Common myeloid progenitor, CD34-positive (primary cell): ENCODE data around the gene CCT6B.

Experiments
- CTCF ChIA-PET: fragments of 350-600 bp; sonication (Branson Sonifier 250); formaldehyde crosslinking; loops from one replicate; lab custom pipeline; 2021; ENCODE audit warnings: antibody characterized with exemption; lab: Charles Lee
- POLR2A ChIA-PET: fragments of 350-600 bp; sonication (Branson Sonifier 250); formaldehyde crosslinking; loops from one replicate; lab custom pipeline; 2021; ENCODE audit warnings: antibody characterized with exemption; lab: Charles Lee
- DNase-seq, 3 donors: peaks; one replicate each; pipeline versions ENCODE4 v3.0.0 to v3.0.0-alpha.2; 2013
- H3K27ac ChIP-seq, 2 experiments: 1 replicate in 1 of 2; 2 replicates in 1 of 2; pipeline ENCODE4 v1.7.0; 2013; ENCODE audit warnings: inconsistent platforms in 2 of 2, low read length in 2 of 2, mild to moderate bottlenecking in 2 of 2, low read depth in 1 of 2, moderate library complexity in 1 of 2; ENCODE audit not compliant: severe bottlenecking in 2 of 2, insufficient read depth in 1 of 2, poor library complexity in 1 of 2
- H3K27me3 ChIP-seq, 5 experiments: replicated peaks in 2 of 5; 1 replicate in 3 of 5; 2 replicates in 2 of 5; pipeline versions ENCODE4 v1.6.1 to v1.7.0; 2013; ENCODE audit warnings: low read length in 4 of 5, mild to moderate bottlenecking in 2 of 5, moderate library complexity in 2 of 5, inconsistent platforms in 1 of 5; ENCODE audit not compliant: insufficient read depth in 5 of 5, control insufficient read depth in 4 of 5
- H3K36me3 ChIP-seq, 4 experiments: 1 replicate in 2 of 4; 2 replicates in 2 of 4; pipeline versions ENCODE4 v1.6.1 to v1.7.0; 2013; ENCODE audit warnings: low read length in 3 of 4, control low read depth in 1 of 4, mild to moderate bottlenecking in 1 of 4; ENCODE audit not compliant: control insufficient read depth in 4 of 4, insufficient read depth in 4 of 4
- H3K4me1 ChIP-seq, 4 experiments: 1 replicate in 3 of 4; 2 replicates in 1 of 4; pipeline versions ENCODE4 v1.6.1 to v1.7.1; 2013; ENCODE audit warnings: low read length in 3 of 4, mild to moderate bottlenecking in 3 of 4, control low read depth in 1 of 4, inconsistent platforms in 1 of 4, moderate library complexity in 1 of 4; ENCODE audit not compliant: control insufficient read depth in 4 of 4, insufficient read depth in 4 of 4; ENCODE audit errors: control extremely low read depth in 1 of 4
- H3K4me3 ChIP-seq, 7 experiments: 1 replicate in 4 of 7; 2 replicates in 3 of 7; pipeline versions ENCODE4 v1.5.1 to v1.7.0; 2013; ENCODE audit warnings: mild to moderate bottlenecking in 7 of 7, low read length in 6 of 7, moderate library complexity in 6 of 7, inconsistent platforms in 2 of 7, low read depth in 2 of 7, control low read depth in 1 of 7; ENCODE audit not compliant: insufficient read depth in 4 of 7, control insufficient read depth in 1 of 7; ENCODE audit errors: extremely low read depth in 1 of 7
- H3K9me3 ChIP-seq, 5 experiments: 1 replicate in 4 of 5; 2 replicates in 1 of 5; pipeline versions ENCODE4 v1.6.1 to v1.7.1; 2013; ENCODE audit warnings: low read length in 4 of 5, mild to moderate bottlenecking in 2 of 5, inconsistent platforms in 1 of 5, low read depth in 1 of 5, moderate library complexity in 1 of 5; ENCODE audit not compliant: control insufficient read depth in 4 of 5, insufficient read depth in 2 of 5; ENCODE audit errors: control extremely low read depth in 1 of 5
- WGBS: methylation state at CpG from one replicate; pipeline ENCODE4 v1.1.5; 2013; ENCODE audit not compliant: insufficient coverage; 5-methylcytosine and 5-hydroxymethylcytosine counted together

CCT6B gene

DNA sequence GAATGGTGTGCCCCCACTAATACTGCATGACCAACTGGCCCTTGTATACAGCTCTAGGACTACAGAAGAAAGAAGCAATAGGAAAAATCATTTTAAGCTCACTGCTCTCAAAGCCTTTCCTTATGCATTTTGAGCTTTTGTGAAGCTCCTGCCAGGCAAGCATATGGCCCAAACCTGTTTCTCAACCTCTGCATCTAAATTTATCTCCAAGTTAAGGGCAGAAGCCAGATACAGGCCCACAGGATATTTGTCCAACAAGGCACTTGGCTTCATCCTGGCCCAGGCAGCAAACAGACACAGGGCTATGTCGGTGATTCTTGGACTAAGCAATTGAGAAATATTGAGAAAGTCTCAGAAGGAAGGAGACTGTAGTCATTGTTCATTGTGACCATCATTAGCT, 43.9 kb downstream of the CCT6B start:
- CTCF ChIA-PET, result no interaction called here
- no peaks in the 10 kb centered on the region for H3K27me3 ChIP-seq
- H3K4me1 ChIP-seq, result no peaks in the 10 kb centered on the region
- H3K9me3 ChIP-seq, result no peaks in the 10 kb centered on the region
- no CpG with 5 or more reads among the region's 1 CpG for WGBS
- no peak for DNase-seq
- POLR2A ChIA-PET, result no interaction called here
- H3K27ac ChIP-seq, result no peak overlapping the region
- no peaks in the 10 kb centered on the region for H3K36me3 ChIP-seq
- H3K4me3 ChIP-seq, result no peak overlapping the region

DNA sequence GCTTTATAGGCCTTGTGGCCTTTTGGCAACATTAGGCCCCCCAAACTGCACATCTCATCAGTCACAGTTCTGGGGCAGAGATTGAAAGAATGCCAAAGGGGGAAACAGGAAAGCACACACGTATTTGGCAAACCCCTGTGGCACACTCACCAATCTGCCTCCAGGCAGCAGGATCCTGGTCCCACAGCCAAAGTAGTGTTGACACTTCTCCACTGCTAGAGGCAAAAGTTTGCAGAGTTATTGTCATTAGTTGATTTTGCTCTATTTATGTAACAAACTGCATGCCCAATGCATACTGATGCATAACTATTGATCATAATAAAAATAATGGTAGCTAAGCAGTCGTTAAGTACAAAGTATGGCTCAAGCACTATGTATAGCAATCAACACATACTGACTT, 45.1 kb downstream of the CCT6B start:
- Histone ChIP-seq H3K4me1 (no peaks in the 10 kb centered on the region), H3K4me3 (no peak overlapping the region), H3K36me3 (no peaks in the 10 kb centered on the region), H3K9me3 (no peaks in the 10 kb centered on the region), H3K27me3 (no peaks in the 10 kb centered on the region), H3K27ac (no peak overlapping the region)
- DNase-seq, result no peak
- POLR2A ChIA-PET, result no interaction called here
- CTCF ChIA-PET, result no interaction called here
- 100% methylated on average over 1 of the region's 2 CpGs for WGBS

DNA sequence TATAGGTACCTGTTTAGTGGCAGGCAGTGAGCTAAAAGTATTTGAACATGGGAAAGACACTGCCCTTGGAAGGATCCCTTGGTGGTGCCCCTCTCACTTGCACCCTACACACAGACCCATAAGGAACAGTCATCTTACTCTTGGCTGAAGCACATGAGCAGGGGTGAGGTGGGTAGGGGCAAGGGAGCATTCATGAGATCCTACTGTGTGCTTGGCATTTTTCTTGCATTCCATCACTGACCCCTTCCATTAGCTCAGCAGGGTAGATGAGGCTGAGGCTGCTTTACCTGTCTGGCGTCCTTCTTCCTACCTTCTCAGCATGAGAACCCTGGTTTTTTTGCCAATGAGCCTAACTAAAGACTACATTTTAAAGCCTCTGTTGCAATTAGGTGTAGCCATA, 48.3 kb downstream of the CCT6B start:
- ChIA-PET POLR2A (no interaction called here), CTCF (interaction anchor here (0.6 kb wide), 1 partner anchor 261 kb away, joined by 3 read pairs; no protein-coding TSS in a partner anchor)
- Histone ChIP-seq H3K27me3 (no peaks in the 10 kb centered on the region), H3K4me1 (peaks cover 0 to 6% (median 3%) of the 10 kb centered on the region in 4 experiments), H3K36me3 (no peaks in the 10 kb centered on the region), H3K4me3 (no peak overlapping the region), H3K27ac (no peak overlapping the region), H3K9me3 (no peaks in the 10 kb centered on the region)
- DNase-seq, result no peak
- 88% methylated on average over 1 of the region's 1 CpG for WGBS

DNA sequence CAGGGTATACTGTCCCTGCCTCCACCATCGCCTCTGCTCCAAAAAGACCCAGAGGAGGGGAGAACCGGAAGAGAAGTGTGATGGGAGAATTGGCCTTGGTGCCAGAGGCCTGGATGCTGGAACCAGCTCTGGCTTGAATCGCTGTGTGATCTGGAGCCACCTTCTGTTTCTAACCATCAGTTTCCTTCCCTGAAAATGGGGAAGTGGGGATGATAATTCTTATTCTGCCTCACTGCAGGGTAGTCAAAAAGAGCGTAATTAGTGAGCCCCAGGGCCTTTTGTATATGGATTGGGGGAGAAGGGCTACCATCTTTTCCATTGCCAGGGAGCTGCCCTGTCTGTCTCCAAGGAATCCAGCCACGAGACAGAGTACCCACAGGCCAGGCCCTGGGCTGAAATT, 52.2 kb downstream of the CCT6B start:
- CTCF ChIA-PET, result no interaction called here
- POLR2A ChIA-PET, result interaction anchor here (0.6 kb wide), 1 partner anchor 25 kb away, joined by 3 read pairs; no protein-coding TSS in a partner anchor
- H3K4me1 ChIP-seq, result peaks cover 0 to 6% (median 3%) of the 10 kb centered on the region in 4 experiments
- no peaks in the 10 kb centered on the region for H3K36me3 ChIP-seq
- H3K27me3 ChIP-seq, result peaks cover 0 to 10% (median 0%) of the 10 kb centered on the region in 5 experiments
- no peak overlapping the region for H3K4me3 ChIP-seq
- peak; percentile 3 to 42 (median 37) for DNase-seq
- H3K9me3 ChIP-seq, result no peaks in the 10 kb centered on the region
- no peak overlapping the region for H3K27ac ChIP-seq
- 33% methylated on average over 1 of the region's 5 CpGs for WGBS

DNA sequence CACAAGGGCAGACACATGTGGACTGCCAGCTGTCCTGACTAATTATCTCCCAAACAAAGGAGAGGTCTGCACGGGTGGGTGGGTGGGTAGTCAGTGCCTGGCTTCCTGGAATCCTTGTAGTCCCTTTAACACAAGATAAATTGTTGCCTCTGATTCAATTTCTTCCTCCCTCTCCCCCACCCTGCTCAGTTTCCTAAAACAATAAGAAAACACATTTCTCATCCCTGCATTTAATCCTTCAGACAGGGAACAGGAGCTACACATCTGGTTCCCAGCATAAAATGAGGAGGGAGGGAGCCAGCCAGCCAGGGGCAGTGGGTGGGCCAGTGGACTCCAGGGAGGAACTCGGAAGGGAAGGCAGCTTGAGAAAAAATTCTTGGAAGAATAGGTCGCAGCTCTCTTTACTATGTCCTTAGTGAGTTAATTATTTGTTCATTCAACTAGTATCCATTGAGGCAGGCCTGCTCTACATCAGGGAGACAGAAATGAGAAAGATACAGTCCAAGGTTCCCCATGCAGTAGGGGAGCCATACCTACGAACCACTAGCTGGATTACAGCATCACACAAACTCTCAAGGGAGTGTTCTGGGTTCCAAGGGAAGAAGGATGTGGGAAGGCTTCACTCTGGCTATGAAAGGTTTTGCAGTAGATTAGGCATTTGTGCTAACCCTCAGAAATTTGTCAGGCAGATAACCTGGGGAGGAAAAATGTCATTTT, 58.3 kb downstream of the CCT6B start:
- Histone ChIP-seq H3K4me1 (no peaks in the 10 kb centered on the region), H3K27ac (no peak overlapping the region), H3K36me3 (no peaks in the 10 kb centered on the region), H3K9me3 (no peaks in the 10 kb centered on the region), H3K4me3 (no peak overlapping the region), H3K27me3 (peaks cover 0 to 14% (median 4%) of the 10 kb centered on the region in 5 experiments)
- CTCF ChIA-PET, result no interaction called here
- DNase-seq, result no peak
- 73% methylated on average over 3 of the region's 4 CpGs for WGBS
- POLR2A ChIA-PET, result no interaction called here

DNA sequence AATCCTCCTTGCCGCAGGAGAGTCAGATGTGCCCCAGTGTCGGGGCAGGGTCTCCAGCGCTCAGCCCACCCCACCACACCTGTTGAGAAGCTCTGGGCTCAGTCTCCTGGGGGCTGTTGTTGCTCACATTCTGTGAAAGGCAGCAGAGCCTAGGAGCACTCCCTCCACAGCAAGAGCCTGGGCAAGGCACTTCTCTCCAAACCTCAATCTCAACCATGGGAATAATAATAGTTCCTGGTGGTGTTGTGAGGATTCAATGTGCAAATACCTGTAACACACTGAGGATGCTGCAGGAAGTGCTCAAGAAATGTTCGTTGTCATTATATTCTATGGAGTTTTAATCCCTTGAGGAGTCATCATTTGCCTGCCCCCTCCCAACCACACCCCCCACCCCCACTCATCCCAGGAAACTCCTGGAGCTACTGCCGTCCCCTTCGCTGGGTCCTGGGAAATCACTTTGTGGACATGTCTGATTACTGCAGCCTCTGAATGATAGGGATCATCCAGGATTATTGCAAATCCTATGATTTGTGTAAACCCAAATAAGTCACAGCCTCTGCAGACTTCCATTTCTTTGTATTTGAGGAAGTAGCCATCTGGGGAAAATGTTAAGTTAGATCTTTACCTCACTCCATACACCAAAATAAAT, 61.5 kb downstream of the CCT6B start:
- POLR2A ChIA-PET, result no interaction called here
- Histone ChIP-seq H3K27ac (no peak overlapping the region), H3K4me1 (no peaks in the 10 kb centered on the region), H3K36me3 (no peaks in the 10 kb centered on the region), H3K9me3 (no peaks in the 10 kb centered on the region), H3K27me3 (peaks cover 0 to 33% (median 13%) of the 10 kb centered on the region in 5 experiments), H3K4me3 (no peak overlapping the region)
- WGBS, result 85% methylated on average over 5 of the region's 6 CpGs
- CTCF ChIA-PET, result no interaction called here
- DNase-seq, result no peak

DNA sequence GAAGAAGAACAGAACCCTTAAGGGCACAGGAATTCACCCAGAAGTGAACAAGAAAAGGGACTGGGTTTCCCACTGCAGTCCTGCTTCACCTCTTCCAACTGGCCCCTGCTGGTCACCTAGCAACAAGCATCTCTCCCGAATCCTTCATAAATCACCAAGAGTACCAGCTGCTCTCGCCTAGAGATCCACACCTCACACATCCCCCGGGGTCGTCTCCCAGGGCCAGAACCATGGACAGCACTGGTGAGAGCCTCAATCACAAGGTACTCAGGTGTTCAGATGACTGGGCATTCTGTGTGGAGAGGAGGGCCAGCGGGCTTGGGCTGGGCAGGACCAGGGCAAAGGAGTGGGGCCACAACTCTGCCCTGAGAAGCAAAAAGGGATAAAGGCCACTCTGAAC, 65.9 kb downstream of the CCT6B start:
- no peaks in the 10 kb centered on the region for H3K36me3 ChIP-seq
- POLR2A ChIA-PET, result no interaction called here
- no peaks in the 10 kb centered on the region for H3K9me3 ChIP-seq
- CTCF ChIA-PET, result interaction anchor here (0.9 to 1.4 kb wide), 2 partner anchors 8 to 335 kb away, joined by 3 read pairs; no protein-coding TSS in a partner anchor
- no peak overlapping the region for H3K27ac ChIP-seq
- 29% methylated on average over 3 of the region's 5 CpGs for WGBS
- no peaks in the 10 kb centered on the region for H3K4me1 ChIP-seq
- peaks cover 0 to 44% (median 10%) of the 10 kb centered on the region in 5 experiments for H3K27me3 ChIP-seq
- no peak for DNase-seq
- no peak overlapping the region for H3K4me3 ChIP-seq
